ENCODE measurements around the gene SHISA6.
"Not testable (repeated sequence)": the region's sequence is repeated elsewhere in the genome, so short reads cannot be mapped to it uniquely, and the experiment has no call there.

- not testable (repeated sequence) for TF ChIP-seq CTCF (conservative IDR thresholded peaks at IDR 0.05 in 1 of 2, IDR thresholded peaks at IDR 0.05 in 1 of 2; ENCODE audit: extremely low read depth in 1 of 2, insufficient read depth in 1 of 2, low read depth in 1 of 2, low read length in 2 of 2); EZH2 (IDR thresholded peaks at IDR 0.05; ENCODE audit: borderline replicate concordance, low read length)
These were observed 60.9 kb downstream of the SHISA6 start for GRCh38 chr17:11301874-11302273.

Measured in mammary epithelial cell (primary cell).